ENCODE measurements around the gene NXPH4.

Gene NXPH4

GRCh38 chr12:57250956-57251355 lies 34.4 kb downstream of the NXPH4 start, which contains the start of gene STAC3:
TSS of gene STAC3 (minus strand) at chr12:57251187. CDS start at chr12:57249636, 1,551 bp downstream.
- no peak within 1 kb of the TSS for H3K27ac ChIP-seq
- TF ChIP-seq CTCF (conservative IDR thresholded peaks at IDR 0.05), result no peak
- TF ChIP-seq ZFX (IDR thresholded peaks at IDR 0.05), result no peak

DNA sequence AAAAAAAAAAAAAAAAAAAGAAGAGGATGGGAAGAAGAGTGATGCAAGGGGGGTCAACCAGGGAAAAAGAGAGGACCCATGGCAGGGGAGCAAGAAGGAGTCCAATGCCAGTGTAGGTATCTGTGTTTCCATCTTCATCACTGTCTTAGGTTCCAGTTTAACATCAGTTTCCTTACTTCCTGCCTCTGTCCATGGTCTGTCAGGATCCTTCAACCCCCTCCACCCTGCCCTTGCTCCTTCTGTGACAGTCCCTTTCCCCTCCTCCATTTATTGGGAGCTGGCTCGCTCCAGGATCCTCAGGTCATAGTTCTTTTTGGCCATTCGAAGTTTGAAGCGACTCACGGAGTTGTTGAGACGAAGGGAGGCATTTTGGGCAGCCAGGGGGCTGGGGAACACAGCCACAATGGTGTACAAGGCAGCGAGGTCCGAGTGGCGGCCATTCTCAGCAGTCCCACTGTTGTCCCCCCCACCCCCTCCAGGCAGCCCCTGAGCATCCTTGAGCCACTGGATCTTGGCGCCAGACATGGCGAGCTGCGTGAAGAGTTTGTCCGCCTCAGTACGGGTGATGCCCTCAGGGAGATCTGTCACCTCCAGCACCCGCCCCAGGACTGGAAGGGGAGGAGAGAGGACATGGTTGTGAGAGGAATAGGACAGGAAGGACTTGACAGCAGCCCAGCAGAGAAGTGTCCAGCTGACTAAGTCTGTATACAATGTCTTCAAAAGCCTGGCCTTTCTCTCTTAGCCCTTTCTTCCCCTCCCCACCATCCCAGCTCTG lies 38.1 kb downstream of the NXPH4 start:
- no peak for TF ChIP-seq CTCF (conservative IDR thresholded peaks at IDR 0.05)
- TF ChIP-seq ZFX (IDR thresholded peaks at IDR 0.05), result no peak

GRCh38 chr12:57255916-57256315 lies 39.3 kb downstream of the NXPH4 start:
- no peak overlapping the region for H3K27ac ChIP-seq
- TF ChIP-seq ZFX (IDR thresholded peaks at IDR 0.05), result no peak
- TF ChIP-seq CTCF (conservative IDR thresholded peaks at IDR 0.05), result no peak

More for the DNA sequence above, 38.1 kb downstream of the NXPH4 start:
- H3K27ac ChIP-seq, result no peak overlapping the region

- no peak for TF ChIP-seq ZFX (IDR thresholded peaks at IDR 0.05)
- TF ChIP-seq CTCF (conservative IDR thresholded peaks at IDR 0.05), result no peak
- no peak overlapping the region for H3K27ac ChIP-seq
Measured at GRCh38 chr12:57258977-57259970, 42.7 kb downstream of the NXPH4 start.

DNA sequence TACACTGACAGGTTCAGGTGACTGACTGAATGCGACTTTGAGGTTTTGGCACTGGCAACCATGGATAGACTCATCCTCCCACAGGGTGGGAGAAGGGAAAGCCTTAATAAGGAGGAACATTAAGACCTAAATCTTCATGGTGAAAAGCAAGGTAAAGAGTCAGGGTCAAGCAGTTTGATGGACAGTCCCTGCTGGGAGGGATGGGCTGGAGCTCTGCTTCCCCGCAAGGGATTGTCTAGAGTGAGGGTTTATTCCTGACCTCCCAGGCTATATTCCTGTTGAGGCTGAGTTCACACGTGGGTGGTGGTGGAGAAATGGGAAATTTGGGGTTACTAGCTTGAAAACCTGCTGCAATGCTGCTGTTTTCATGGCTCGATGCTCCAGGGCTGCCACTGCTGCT lies 43.8 kb downstream of the NXPH4 start:
- no peak overlapping the region for H3K27ac ChIP-seq
- TF ChIP-seq ZFX (IDR thresholded peaks at IDR 0.05) (no peak), CTCF (conservative IDR thresholded peaks at IDR 0.05) (no peak)

DNA sequence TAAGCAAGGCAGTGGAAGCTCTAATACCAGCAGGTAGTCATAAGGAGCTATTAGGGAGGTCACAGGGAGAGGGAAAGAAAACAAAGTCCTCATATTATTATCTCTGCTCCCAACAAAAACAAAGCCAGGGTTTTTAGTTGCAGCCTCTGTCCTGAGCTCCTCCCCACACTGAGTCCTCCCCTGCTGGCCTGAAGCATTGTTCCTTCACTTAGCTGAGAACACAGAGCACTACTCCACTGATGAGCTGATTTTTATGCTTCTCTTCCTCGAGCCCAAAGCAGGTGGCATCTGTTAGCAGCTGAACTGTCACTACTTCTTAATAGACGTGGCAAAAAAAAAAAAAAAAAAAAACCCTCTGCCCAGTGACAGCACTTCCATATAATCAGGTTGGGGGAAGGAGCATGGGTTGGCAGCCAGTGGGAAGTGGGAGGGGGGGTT lies 44.9 kb downstream of the NXPH4 start:
- no peak for TF ChIP-seq CTCF (conservative IDR thresholded peaks at IDR 0.05)
- TF ChIP-seq ZFX (IDR thresholded peaks at IDR 0.05), result no peak
- no peak overlapping the region for H3K27ac ChIP-seq
